GM20431 (cell line): Measurements from ENCODE around the gene AIF1L.

Experiments used
- in situ Hi-C: fragments of 300-500 bp; cut with MseI, MboI; formaldehyde crosslinking; loops from one replicate; pipeline ENCODE4 v1.15.0; 2020; ENCODE audit warnings: low sequenced_read_pairs; ENCODE audit not compliant: unreplicated experiment

AIF1L gene

GRCh38 chr9:131116281-131117120 is 20.2 kb downstream of the AIF1L start:
- in situ Hi-C loops = no loop called here

GRCh38 chr9:131117121-131117761 is 20.9 kb downstream of the AIF1L start:
- in situ Hi-C loops = no loop called here

- in situ Hi-C loops = no loop called here
Measured at GRCh38 chr9:131117762-131118145, 21.4 kb downstream of the AIF1L start.

- in situ Hi-C loops = no loop called here
Measured at GRCh38 chr9:131119600-131119999, 23.3 kb downstream of the AIF1L start.

- in situ Hi-C loops = no loop called here
Measured at GRCh38 chr9:131120620-131121228, 24.4 kb downstream of the AIF1L start.

GRCh38 chr9:131121346-131121745 is 25.0 kb downstream of the AIF1L start:
- in situ Hi-C loops = no loop called here

- in situ Hi-C loops = no loop called here
Measured at GRCh38 chr9:131122158-131122557, 25.8 kb downstream of the AIF1L start.

- in situ Hi-C loops = no loop called here
Measured at GRCh38 chr9:131125038-131125287, 28.6 kb downstream of the AIF1L start.

GRCh38 chr9:131125288-131126058 is 29.1 kb downstream of the AIF1L start, which contains the start of gene NUP214:
TSS of gene NUP214 (plus strand) at chr9:131125586. CDS start at chr9:131125705, 119 bp downstream.
- in situ Hi-C loops = no loop called here

GRCh38 chr9:131126059-131126426 is 29.7 kb downstream of the AIF1L start:
- in situ Hi-C loops = no loop called here

GRCh38 chr9:131129183-131129582 is 32.9 kb downstream of the AIF1L start:
- in situ Hi-C loops = no loop called here

- in situ Hi-C loops = no loop called here
Measured at GRCh38 chr9:131138676-131139075, 42.3 kb downstream of the AIF1L start.

GRCh38 chr9:131140112-131140511 is 43.8 kb downstream of the AIF1L start:
- in situ Hi-C loops = no loop called here

- in situ Hi-C loops = no loop called here
Measured at GRCh38 chr9:131140550-131140949, 44.2 kb downstream of the AIF1L start.

GRCh38 chr9:131142160-131142559 is 45.8 kb downstream of the AIF1L start:
- in situ Hi-C loops = no loop called here

- in situ Hi-C loops = no loop called here
Measured at GRCh38 chr9:131144201-131144600, 47.9 kb downstream of the AIF1L start.

GRCh38 chr9:131145245-131145644 is 48.9 kb downstream of the AIF1L start:
- in situ Hi-C loops = no loop called here

GRCh38 chr9:131146186-131146585 is 49.9 kb downstream of the AIF1L start:
- in situ Hi-C loops = no loop called here

- in situ Hi-C loops = no loop called here
Measured at GRCh38 chr9:131148276-131148675, 51.9 kb downstream of the AIF1L start.

- in situ Hi-C loops = no loop called here
Measured at GRCh38 chr9:131148966-131149687, 52.8 kb downstream of the AIF1L start.
